Right lobe of liver (tissue), 4 donors: Measurements from ENCODE around the gene ADGRF5.

Experiments
- POLR2A ChIP-seq: fragments of 450-650 bp; IDR thresholded peaks from one replicate; pipeline ENCODE4 v1.6.1; 2017; ENCODE audit warnings: antibody characterized with exemption, mild to moderate bottlenecking
- TF ChIP-seq, protein P1 (sequence below), 4 donors: fragments of 200-600 bp in 3 of 4; fragments of 450-650 bp in 1 of 4; IDR thresholded peaks; one replicate each; pipeline versions ENCODE4 v1.5.1 to v1.8.0; 2016 to 2022; ENCODE audit warnings: antibody characterized with exemption in 4 of 4, mild to moderate bottlenecking in 2 of 4
- donor health status: DM: no; HTN: no; CAD: no.
- donor health status: DM: no; HTN: no; CAD: no.
- donor health status: DM: no; HTN: yes; CAD: no.

DNA sequence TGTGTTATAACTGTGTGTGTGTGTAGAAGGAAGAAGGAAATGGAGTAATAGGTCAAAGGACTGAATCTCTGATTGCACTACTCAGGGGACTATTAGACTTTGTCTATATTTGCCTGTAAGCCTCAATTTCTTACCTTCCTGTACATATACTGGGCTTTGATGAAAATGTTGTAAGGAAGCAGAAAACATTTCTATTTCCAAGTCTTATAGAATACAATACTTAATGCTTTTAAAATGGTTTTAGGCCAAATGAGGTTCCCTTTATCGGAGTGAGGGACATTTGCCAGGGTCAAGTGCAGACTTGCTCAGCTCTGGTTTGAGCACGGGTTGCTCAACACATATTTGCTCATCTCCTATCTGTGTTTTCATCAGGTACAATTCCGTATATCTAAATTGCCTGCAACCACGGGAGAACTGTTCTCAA lies 100.3 kb downstream of the ADGRF5 start:
- TF ChIP-seq, protein P1, sequence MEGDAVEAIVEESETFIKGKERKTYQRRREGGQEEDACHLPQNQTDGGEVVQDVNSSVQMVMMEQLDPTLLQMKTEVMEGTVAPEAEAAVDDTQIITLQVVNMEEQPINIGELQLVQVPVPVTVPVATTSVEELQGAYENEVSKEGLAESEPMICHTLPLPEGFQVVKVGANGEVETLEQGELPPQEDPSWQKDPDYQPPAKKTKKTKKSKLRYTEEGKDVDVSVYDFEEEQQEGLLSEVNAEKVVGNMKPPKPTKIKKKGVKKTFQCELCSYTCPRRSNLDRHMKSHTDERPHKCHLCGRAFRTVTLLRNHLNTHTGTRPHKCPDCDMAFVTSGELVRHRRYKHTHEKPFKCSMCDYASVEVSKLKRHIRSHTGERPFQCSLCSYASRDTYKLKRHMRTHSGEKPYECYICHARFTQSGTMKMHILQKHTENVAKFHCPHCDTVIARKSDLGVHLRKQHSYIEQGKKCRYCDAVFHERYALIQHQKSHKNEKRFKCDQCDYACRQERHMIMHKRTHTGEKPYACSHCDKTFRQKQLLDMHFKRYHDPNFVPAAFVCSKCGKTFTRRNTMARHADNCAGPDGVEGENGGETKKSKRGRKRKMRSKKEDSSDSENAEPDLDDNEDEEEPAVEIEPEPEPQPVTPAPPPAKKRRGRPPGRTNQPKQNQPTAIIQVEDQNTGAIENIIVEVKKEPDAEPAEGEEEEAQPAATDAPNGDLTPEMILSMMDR (IDR thresholded peaks at IDR 0.05): no peak
- no peak for TF ChIP-seq POLR2A
